ENCODE results near the gene PPP1R37. TPM values are rescaled to one million over a fixed set of nuclear protein-coding genes. Genes with fewer than 3 reads are reported as not detected.

The PPP1R37 gene
- total and polyA plus RNA-seq, 2 of the 13 experiments (the other 11 are each of a cell fraction or from before 2014, with no cell fraction given): 9.0 to 14.3 TPM

DNA sequence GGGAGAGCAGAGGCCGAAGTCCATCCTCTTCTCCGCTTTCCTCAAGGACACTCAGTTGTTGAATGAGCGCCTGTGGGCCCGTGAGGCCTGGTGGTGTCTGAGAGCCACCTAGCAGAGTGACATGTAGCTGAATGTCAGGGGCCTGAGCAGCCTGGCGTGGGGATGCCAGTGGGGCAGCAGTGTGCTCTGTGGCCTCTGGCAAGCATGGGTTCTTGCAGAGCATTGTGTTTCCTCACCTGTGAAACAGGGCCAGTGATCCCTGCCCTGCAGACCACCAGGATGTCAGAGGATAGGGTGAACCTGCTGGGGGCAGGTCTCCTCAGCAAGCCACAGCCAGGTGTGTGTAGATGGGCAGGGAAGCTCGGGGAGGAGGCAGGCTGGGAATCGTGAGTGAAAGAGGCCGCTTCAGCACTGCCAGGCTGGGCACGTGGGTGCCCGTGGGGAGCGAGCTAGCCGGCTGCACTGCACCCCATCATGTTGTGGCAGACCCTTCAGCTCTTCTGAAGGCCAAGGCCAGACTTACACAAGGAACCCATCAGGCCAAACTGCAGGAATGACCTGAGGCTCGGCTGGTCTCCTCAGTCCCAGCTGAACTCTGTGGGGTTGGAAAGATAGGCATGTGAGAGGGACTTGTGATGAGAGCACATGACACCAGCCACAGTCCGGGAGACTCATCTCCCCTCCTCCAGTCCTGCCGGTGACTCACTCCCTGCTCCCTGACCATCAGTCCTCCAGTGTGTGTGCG is 5.0 kb downstream of the PPP1R37 start (continued):
- TF ChIP-seq SOX13 (IDR thresholded peaks at IDR 0.05): no peak
- peak in 1 of 2 experiments; percentile 19; a peak in 1 of 4 replicates for TF ChIP-seq SOX13 (CRISPR knock-in tag; conservative IDR thresholded peaks at IDR 0.05 in 1 of 2, IDR thresholded peaks at IDR 0.05 in 1 of 2)
- no peak for TF ChIP-seq ZSCAN29 (CRISPR knock-in tag; conservative IDR thresholded peaks at IDR 0.05)
- TF ChIP-seq, protein P1, sequence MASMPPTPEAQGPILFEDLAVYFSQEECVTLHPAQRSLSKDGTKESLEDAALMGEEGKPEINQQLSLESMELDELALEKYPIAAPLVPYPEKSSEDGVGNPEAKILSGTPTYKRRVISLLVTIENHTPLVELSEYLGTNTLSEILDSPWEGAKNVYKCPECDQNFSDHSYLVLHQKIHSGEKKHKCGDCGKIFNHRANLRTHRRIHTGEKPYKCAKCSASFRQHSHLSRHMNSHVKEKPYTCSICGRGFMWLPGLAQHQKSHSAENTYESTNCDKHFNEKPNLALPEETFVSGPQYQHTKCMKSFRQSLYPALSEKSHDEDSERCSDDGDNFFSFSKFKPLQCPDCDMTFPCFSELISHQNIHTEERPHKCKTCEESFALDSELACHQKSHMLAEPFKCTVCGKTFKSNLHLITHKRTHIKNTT (CRISPR knock-in tag; IDR thresholded peaks at IDR 0.05): no peak
- peak; percentile 62 for TF ChIP-seq HDAC1 (CRISPR knock-in tag; IDR thresholded peaks at IDR 0.05)
- TF ChIP-seq ZFX (CRISPR knock-in tag; IDR thresholded peaks at IDR 0.05; ENCODE audit: low read depth): peak; percentile 78
- TF ChIP-seq, protein P2, sequence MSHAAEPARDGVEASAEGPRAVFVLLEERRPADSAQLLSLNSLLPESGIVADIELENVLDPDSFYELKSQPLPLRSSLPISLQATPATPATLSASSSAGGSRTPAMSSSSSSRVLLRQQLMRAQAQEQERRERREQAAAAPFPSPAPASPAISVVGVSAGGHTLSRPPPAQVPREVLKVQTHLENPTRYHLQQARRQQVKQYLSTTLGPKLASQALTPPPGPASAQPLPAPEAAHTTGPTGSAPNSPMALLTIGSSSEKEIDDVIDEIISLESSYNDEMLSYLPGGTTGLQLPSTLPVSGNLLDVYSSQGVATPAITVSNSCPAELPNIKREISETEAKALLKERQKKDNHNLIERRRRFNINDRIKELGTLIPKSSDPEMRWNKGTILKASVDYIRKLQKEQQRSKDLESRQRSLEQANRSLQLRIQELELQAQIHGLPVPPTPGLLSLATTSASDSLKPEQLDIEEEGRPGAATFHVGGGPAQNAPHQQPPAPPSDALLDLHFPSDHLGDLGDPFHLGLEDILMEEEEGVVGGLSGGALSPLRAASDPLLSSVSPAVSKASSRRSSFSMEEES (CRISPR knock-in tag; IDR thresholded peaks at IDR 0.05): peak; percentile 90
- TF ChIP-seq ZNF703 (CRISPR knock-in tag; IDR thresholded peaks at IDR 0.05; ENCODE audit: borderline replicate concordance): no peak
- TF ChIP-seq RFX1 (IDR thresholded peaks at IDR 0.05): no peak
- peak; percentile 58; the same call in 1 of the 2 replicates for TF ChIP-seq ZNF766 (CRISPR knock-in tag; IDR thresholded peaks at IDR 0.05; ENCODE audit: borderline replicate concordance)
- TF ChIP-seq ELF1 (CRISPR knock-in tag; IDR thresholded peaks at IDR 0.05): no peak
- TF ChIP-seq SRF (IDR thresholded peaks at IDR 0.05; ENCODE audit: low read depth, low read length): no peak
- no peak for TF ChIP-seq ATF7 (IDR thresholded peaks at IDR 0.05)
- no peak for TF ChIP-seq ATF7 (CRISPR knock-in tag; IDR thresholded peaks at IDR 0.05)
- TF ChIP-seq ZNF354B (CRISPR knock-in tag; IDR thresholded peaks at IDR 0.05): no peak
- no peak; the same call in 1 of the 2 replicates for TF ChIP-seq NCOA2 (CRISPR knock-in tag; IDR thresholded peaks at IDR 0.05)
- peak; percentile 40; the same call in 1 of the 2 replicates for TF ChIP-seq FOXA3 (CRISPR knock-in tag; IDR thresholded peaks at IDR 0.05)
- peak; percentile 77; the same call in 1 of the 2 replicates for TF ChIP-seq SALL2 (CRISPR knock-in tag; IDR thresholded peaks at IDR 0.05)
- no peak for TF ChIP-seq SP140L (CRISPR knock-in tag; IDR thresholded peaks at IDR 0.05; ENCODE audit: borderline replicate concordance)
- no peak for TF ChIP-seq RCOR2 (CRISPR knock-in tag; IDR thresholded peaks at IDR 0.05)
- TF ChIP-seq NFKB2 (CRISPR knock-in tag; IDR thresholded peaks at IDR 0.05; ENCODE audit: borderline replicate concordance): peak; percentile 68; the same call in 1 of the 2 replicates
- no peak for TF ChIP-seq TOPORS (CRISPR knock-in tag; IDR thresholded peaks at IDR 0.05)
- peak; percentile 75; the same call in 1 of the 3 replicates for TF ChIP-seq MXI1 (IDR thresholded peaks at IDR 0.05; ENCODE audit: borderline replicate concordance, low read depth, low read length)
- no peak for TF ChIP-seq NFIB (CRISPR knock-in tag; IDR thresholded peaks at IDR 0.05; ENCODE audit: borderline replicate concordance)
- TF ChIP-seq ZNF883 (CRISPR knock-in tag; IDR thresholded peaks at IDR 0.05; ENCODE audit: not compliant biosample characterization): no peak
- no peak for TF ChIP-seq PHB2 (IDR thresholded peaks at IDR 0.05; ENCODE audit: partially characterized antibody)
- TF ChIP-seq FOXK1 (CRISPR knock-in tag; IDR thresholded peaks at IDR 0.05; ENCODE audit: borderline replicate concordance, low read depth): no peak
- peak; percentile 17; the same call in 1 of the 2 replicates for TF ChIP-seq PITX1 (CRISPR knock-in tag; IDR thresholded peaks at IDR 0.05)
- TF ChIP-seq, protein P3, sequence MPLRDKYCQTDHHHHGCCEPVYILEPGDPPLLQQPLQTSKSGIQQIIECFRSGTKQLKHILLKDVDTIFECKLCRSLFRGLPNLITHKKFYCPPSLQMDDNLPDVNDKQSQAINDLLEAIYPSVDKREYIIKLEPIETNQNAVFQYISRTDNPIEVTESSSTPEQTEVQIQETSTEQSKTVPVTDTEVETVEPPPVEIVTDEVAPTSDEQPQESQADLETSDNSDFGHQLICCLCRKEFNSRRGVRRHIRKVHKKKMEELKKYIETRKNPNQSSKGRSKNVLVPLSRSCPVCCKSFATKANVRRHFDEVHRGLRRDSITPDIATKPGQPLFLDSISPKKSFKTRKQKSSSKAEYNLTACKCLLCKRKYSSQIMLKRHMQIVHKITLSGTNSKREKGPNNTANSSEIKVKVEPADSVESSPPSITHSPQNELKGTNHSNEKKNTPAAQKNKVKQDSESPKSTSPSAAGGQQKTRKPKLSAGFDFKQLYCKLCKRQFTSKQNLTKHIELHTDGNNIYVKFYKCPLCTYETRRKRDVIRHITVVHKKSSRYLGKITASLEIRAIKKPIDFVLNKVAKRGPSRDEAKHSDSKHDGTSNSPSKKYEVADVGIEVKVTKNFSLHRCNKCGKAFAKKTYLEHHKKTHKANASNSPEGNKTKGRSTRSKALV (CRISPR knock-in tag; IDR thresholded peaks at IDR 0.05): no peak

Measured in HepG2 (cell line).